Measurements from ENCODE around the gene FAM43A. TPM values are rescaled to one million over a fixed set of nuclear protein-coding genes. Genes with fewer than 3 reads are reported as not detected.

The FAM43A gene
- polyA plus RNA-seq, 1 donor, result 5.1 TPM

DNA sequence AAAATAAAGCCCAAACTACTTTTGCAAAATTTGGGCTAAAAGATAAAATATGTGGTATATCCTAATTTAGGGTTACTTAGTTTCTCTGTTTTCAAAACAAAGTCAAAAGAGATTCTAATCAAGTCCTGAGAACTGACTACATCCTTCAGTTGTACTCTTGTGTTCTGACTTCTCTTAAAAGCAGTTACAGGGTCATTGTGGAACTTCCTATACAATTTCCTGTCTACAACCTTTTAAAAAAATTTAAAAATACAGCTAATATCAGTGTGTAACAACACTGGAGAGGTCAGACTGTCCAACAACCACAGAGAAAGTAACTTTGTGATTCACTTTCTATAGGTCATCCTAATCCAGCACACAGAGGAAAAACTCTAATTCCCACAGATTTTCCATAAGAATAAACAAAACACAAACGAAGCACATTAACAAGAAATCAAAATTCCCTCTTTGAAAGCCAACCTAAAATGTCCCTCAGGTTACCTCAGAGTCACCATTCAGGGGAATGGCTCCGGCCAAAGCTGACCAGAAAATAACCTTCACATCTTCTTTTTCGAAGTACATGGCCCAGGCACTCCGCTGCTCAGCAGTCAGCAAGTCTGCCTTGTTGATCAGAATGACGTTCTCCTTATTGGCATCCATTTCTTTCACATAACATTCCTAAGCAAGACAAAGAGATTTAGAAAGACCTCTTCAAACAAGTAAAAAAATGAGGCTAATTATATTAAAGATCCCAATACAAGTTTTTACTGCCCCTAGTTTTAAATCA, 27.0 kb upstream of the FAM43A start:
- peaks cover 48% of the 10 kb centered on the region for H3K36me3 ChIP-seq (ENCODE audit: control insufficient read depth, insufficient read depth, low read length)
- no CpG with 5 or more reads among the region's 5 CpGs for WGBS (ENCODE audit: insufficient coverage, low lambda C conversion rate)

DNA sequence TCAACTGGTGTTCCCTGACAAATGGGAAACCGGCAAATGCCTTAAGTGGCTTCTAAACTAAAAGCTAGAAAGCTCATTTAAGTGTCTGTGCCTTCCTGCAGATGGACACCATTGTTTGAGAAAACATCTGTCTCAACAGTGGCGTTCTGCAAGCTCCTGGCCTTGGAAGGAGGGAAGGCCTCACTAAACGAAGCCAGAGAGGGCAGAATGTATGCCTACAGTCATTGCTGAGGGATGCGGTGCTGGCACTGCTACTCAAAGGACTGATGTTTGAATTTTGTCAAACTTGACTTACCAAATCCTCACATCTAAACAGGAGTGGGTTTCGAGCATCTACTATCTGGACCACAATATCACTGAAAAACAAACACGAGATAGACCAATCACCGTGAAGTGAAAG, 25.9 kb upstream of the FAM43A start:
- Histone ChIP-seq H3K27me3 (ENCODE audit: control insufficient read depth, insufficient read depth, low read length) (no peaks in the 10 kb centered on the region), H3K4me1 (ENCODE audit: control insufficient read depth, insufficient read depth, low read length) (no peaks in the 10 kb centered on the region), H3K36me3 (ENCODE audit: control insufficient read depth, insufficient read depth, low read length) (peaks cover 48% of the 10 kb centered on the region), H3K9me3 (ENCODE audit: control insufficient read depth, low read depth, low read length) (no peaks in the 10 kb centered on the region), H3K27ac (ENCODE audit: low read length) (no peak overlapping the region), H3K4me3 (ENCODE audit: low read length) (no peak overlapping the region)
- no peak for DNase-seq
- WGBS (ENCODE audit: insufficient coverage, low lambda C conversion rate), result no CpG with 5 or more reads among the region's 7 CpGs

More for the DNA sequence above, 27.0 kb upstream of the FAM43A start:
- H3K27ac ChIP-seq (ENCODE audit: low read length), result no peak overlapping the region
- DNase-seq, result no peak
- no peaks in the 10 kb centered on the region for H3K27me3 ChIP-seq (ENCODE audit: control insufficient read depth, insufficient read depth, low read length)
- H3K4me3 ChIP-seq (ENCODE audit: low read length), result no peak overlapping the region
- no peaks in the 10 kb centered on the region for H3K4me1 ChIP-seq (ENCODE audit: control insufficient read depth, insufficient read depth, low read length)
- H3K9me3 ChIP-seq (ENCODE audit: control insufficient read depth, low read depth, low read length), result no peaks in the 10 kb centered on the region

- WGBS (ENCODE audit: insufficient coverage, low lambda C conversion rate), result no CpG with 5 or more reads among the region's 3 CpGs
- Histone ChIP-seq H3K9me3 (ENCODE audit: control insufficient read depth, low read depth, low read length) (no peaks in the 10 kb centered on the region), H3K27ac (ENCODE audit: low read length) (no peak overlapping the region), H3K27me3 (ENCODE audit: control insufficient read depth, insufficient read depth, low read length) (no peaks in the 10 kb centered on the region), H3K4me3 (ENCODE audit: low read length) (no peak overlapping the region), H3K4me1 (ENCODE audit: control insufficient read depth, insufficient read depth, low read length) (no peaks in the 10 kb centered on the region), H3K36me3 (ENCODE audit: control insufficient read depth, insufficient read depth, low read length) (peaks cover 57% of the 10 kb centered on the region)
- no peak for DNase-seq
Measured at GRCh38 chr3:194661374-194661773, 24.3 kb upstream of the FAM43A start.

GRCh38 chr3:194661946-194662345, 23.7 kb upstream of the FAM43A start:
- Histone ChIP-seq H3K9me3 (ENCODE audit: control insufficient read depth, low read depth, low read length) (no peaks in the 10 kb centered on the region), H3K27me3 (ENCODE audit: control insufficient read depth, insufficient read depth, low read length) (no peaks in the 10 kb centered on the region), H3K4me3 (ENCODE audit: low read length) (no peak overlapping the region), H3K27ac (ENCODE audit: low read length) (no peak overlapping the region), H3K4me1 (ENCODE audit: control insufficient read depth, insufficient read depth, low read length) (no peaks in the 10 kb centered on the region), H3K36me3 (ENCODE audit: control insufficient read depth, insufficient read depth, low read length) (peaks cover 59% of the 10 kb centered on the region)
- WGBS (ENCODE audit: insufficient coverage, low lambda C conversion rate), result no CpG with 5 or more reads among the region's 6 CpGs
- DNase-seq, result no peak

DNA sequence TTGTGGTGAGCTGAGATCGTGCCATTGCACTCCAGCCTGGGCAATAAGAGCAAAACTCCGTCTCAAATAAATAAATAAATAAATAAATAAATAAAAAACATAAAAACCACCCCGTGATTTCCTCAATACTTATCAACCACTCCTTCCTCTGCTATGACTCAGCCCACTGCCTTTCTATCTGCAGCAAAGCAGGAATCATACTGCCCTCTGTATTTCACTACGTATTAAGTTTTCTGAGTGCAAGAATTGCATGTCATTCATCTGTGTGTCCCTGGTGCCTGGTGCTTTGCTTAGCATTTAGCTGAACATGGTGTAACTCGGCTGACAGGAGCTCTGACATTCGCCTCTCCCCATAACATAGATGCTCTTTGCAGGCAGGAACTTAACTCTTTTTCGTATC, 20.8 kb upstream of the FAM43A start:
- no peak overlapping the region for H3K4me3 ChIP-seq (ENCODE audit: low read length)
- no peaks in the 10 kb centered on the region for H3K27me3 ChIP-seq (ENCODE audit: control insufficient read depth, insufficient read depth, low read length)
- 100% methylated on average over 1 of the region's 7 CpGs for WGBS (ENCODE audit: insufficient coverage, low lambda C conversion rate)
- no peaks in the 10 kb centered on the region for H3K9me3 ChIP-seq (ENCODE audit: control insufficient read depth, low read depth, low read length)
- no peak for DNase-seq
- H3K27ac ChIP-seq (ENCODE audit: low read length), result no peak overlapping the region
- no peaks in the 10 kb centered on the region for H3K4me1 ChIP-seq (ENCODE audit: control insufficient read depth, insufficient read depth, low read length)
- H3K36me3 ChIP-seq (ENCODE audit: control insufficient read depth, insufficient read depth, low read length), result peaks cover 58% of the 10 kb centered on the region

GRCh38 chr3:194667363-194667762, 18.3 kb upstream of the FAM43A start:
- Histone ChIP-seq H3K4me1 (ENCODE audit: control insufficient read depth, insufficient read depth, low read length) (peaks cover 9% of the 10 kb centered on the region), H3K9me3 (ENCODE audit: control insufficient read depth, low read depth, low read length) (no peaks in the 10 kb centered on the region), H3K4me3 (ENCODE audit: low read length) (no peak overlapping the region), H3K27ac (ENCODE audit: low read length) (no peak overlapping the region), H3K36me3 (ENCODE audit: control insufficient read depth, insufficient read depth, low read length) (peaks cover 43% of the 10 kb centered on the region), H3K27me3 (ENCODE audit: control insufficient read depth, insufficient read depth, low read length) (no peaks in the 10 kb centered on the region)
- no peak for DNase-seq
- WGBS (ENCODE audit: insufficient coverage, low lambda C conversion rate), result no CpG with 5 or more reads among the region's 7 CpGs

- DNase-seq, result peak in 1 of 2 donors; percentile 61
- Histone ChIP-seq H3K27me3 (ENCODE audit: control insufficient read depth, insufficient read depth, low read length) (peaks cover 9% of the 10 kb centered on the region), H3K4me3 (ENCODE audit: low read length) (peak overlapping the region; percentile 81), H3K9me3 (ENCODE audit: control insufficient read depth, low read depth, low read length) (no peaks in the 10 kb centered on the region), H3K4me1 (ENCODE audit: control insufficient read depth, insufficient read depth, low read length) (peaks cover 11% of the 10 kb centered on the region), H3K27ac (ENCODE audit: low read length) (peak overlapping the region; percentile 93), H3K36me3 (ENCODE audit: control insufficient read depth, insufficient read depth, low read length) (peaks cover 16% of the 10 kb centered on the region)
- WGBS (ENCODE audit: insufficient coverage, low lambda C conversion rate), result no CpG with 5 or more reads among the region's 5 CpGs
Measured at GRCh38 chr3:194671511-194671899, 14.2 kb upstream of the FAM43A start.

GRCh38 chr3:194671900-194672808, 13.5 kb upstream of the FAM43A start, which contains the start of gene LSG1:
Gene LSG1 (minus strand): TSS chr3:194672191. CDS start chr3:194672162, 29 bp downstream.
- WGBS (ENCODE audit: insufficient coverage, low lambda C conversion rate), result 0% methylated on average over 1 of the region's 57 CpGs
- Histone ChIP-seq H3K9me3 (ENCODE audit: control insufficient read depth, low read depth, low read length) (no peaks in the 10 kb centered on the region), H3K36me3 (ENCODE audit: control insufficient read depth, insufficient read depth, low read length) (peaks cover 14% of the 10 kb centered on the region), H3K27me3 (ENCODE audit: control insufficient read depth, insufficient read depth, low read length) (peaks cover 9% of the 10 kb centered on the region), H3K27ac (ENCODE audit: low read length) (peak within 1 kb of the TSS; percentile 93), H3K4me3 (ENCODE audit: low read length) (peak within 1 kb of the TSS; percentile 81), H3K4me1 (ENCODE audit: control insufficient read depth, insufficient read depth, low read length) (peaks cover 11% of the 10 kb centered on the region)
- peak; percentile 93 to 96 for DNase-seq

DNA sequence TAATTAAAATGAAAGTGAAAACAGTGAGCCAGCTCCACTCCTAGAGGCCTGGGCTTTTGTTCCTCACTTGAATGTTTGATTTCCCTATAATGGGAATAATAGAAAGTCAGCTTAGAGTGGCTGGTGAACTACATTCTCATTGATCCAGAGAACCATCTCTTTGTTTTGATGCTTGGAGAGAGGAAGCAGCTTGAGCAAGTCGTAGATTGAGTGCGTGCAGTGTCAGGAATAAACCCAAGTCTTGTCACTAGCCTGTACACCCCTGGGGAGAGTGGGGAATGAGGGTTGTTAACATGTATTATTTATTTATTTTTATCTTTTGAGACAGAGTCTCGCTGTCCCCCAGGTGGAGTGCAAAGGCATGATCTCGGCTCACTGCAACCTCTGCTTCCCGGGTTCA, 12.8 kb upstream of the FAM43A start:
- Histone ChIP-seq H3K36me3 (ENCODE audit: control insufficient read depth, insufficient read depth, low read length) (peaks cover 11% of the 10 kb centered on the region), H3K4me3 (ENCODE audit: low read length) (peak overlapping the region; percentile 81), H3K4me1 (ENCODE audit: control insufficient read depth, insufficient read depth, low read length) (peaks cover 11% of the 10 kb centered on the region), H3K27ac (ENCODE audit: low read length) (peak overlapping the region; percentile 93), H3K9me3 (ENCODE audit: control insufficient read depth, low read depth, low read length) (no peaks in the 10 kb centered on the region), H3K27me3 (ENCODE audit: control insufficient read depth, insufficient read depth, low read length) (peaks cover 9% of the 10 kb centered on the region)
- no peak for DNase-seq
- no CpG with 5 or more reads among the region's 5 CpGs for WGBS (ENCODE audit: insufficient coverage, low lambda C conversion rate)

DNA sequence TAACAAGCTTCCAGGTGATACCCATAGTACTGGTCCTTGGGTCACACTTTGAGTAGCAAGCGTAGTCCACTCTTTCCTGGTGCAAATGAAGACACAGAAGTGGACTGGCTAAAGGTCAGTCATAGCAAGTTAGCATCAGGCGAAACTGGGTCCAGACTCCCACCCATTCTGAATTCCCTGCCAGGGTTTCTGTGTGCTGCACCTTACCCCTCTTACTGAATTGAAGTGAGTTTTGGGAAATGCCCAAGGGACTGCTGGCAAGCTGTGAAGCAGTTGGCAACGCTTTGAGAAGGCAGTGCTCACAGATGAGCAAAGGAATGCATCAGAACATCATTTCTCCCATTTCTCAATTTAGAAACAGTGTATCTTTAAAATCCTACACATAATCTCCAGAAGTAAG, 11.9 kb upstream of the FAM43A start:
- Histone ChIP-seq H3K36me3 (ENCODE audit: control insufficient read depth, insufficient read depth, low read length) (peaks cover 8% of the 10 kb centered on the region), H3K9me3 (ENCODE audit: control insufficient read depth, low read depth, low read length) (no peaks in the 10 kb centered on the region), H3K27ac (ENCODE audit: low read length) (no peak overlapping the region), H3K4me1 (ENCODE audit: control insufficient read depth, insufficient read depth, low read length) (peaks cover 11% of the 10 kb centered on the region), H3K27me3 (ENCODE audit: control insufficient read depth, insufficient read depth, low read length) (peaks cover 9% of the 10 kb centered on the region), H3K4me3 (ENCODE audit: low read length) (no peak overlapping the region)
- no CpG with 5 or more reads among the region's 3 CpGs for whole genome bisulfite sequencing (ENCODE audit: insufficient coverage, low lambda C conversion rate)
- DNase-seq, result no peak
